GM21528 (cell line): Measurements from ENCODE around the gene RELA.
A peak's percentile ranks its signal among the peaks of the same experiment; 100 is the strongest.
"Not testable (repeated sequence)": the region's sequence is repeated elsewhere in the genome, so short reads cannot be mapped to it uniquely, and the experiment has no call there.

Experiments
- ATAC-seq: cut with Tn5 transposase; IDR thresholded peaks from one replicate; pipeline ENCODE4 v1.9.1; 2021; ENCODE audit warnings: mild to moderate bottlenecking, moderate library complexity; ENCODE audit not compliant: unreplicated experiment, low FRiP score

Gene RELA

GRCh38 chr11:65672982-65673381, 10.3 kb upstream of the RELA start:
- ATAC-seq: no peak

- no peak for ATAC-seq
These were observed 9.6 kb upstream of the RELA start for GRCh38 chr11:65672180-65672860.

- ATAC-seq: peak; percentile 22
These were observed 1.0 kb upstream of the RELA start for GRCh38 chr11:65663639-65664200.

GRCh38 chr11:65662247-65662798, 393 bp downstream of the RELA start:
- no peak for ATAC-seq

- ATAC-seq: no peak
These were observed 993 bp downstream of the RELA start for GRCh38 chr11:65661599-65662246.

GRCh38 chr11:65660908-65661307, 1.8 kb downstream of the RELA start:
- not testable (repeated sequence) for ATAC-seq

GRCh38 chr11:65660038-65660437, 2.7 kb downstream of the RELA start:
- ATAC-seq: no peak

GRCh38 chr11:65658174-65659021, 4.3 kb downstream of the RELA start:
- ATAC-seq: no peak

GRCh38 chr11:65657426-65657825, 5.3 kb downstream of the RELA start:
- no peak for ATAC-seq

GRCh38 chr11:65655570-65656332, 7.0 kb downstream of the RELA start:
- ATAC-seq: no peak

GRCh38 chr11:65654375-65655349, 8.1 kb downstream of the RELA start:
- no peak for ATAC-seq

GRCh38 chr11:65653229-65654225, 9.2 kb downstream of the RELA start:
- ATAC-seq: no peak

- peak; percentile 54 for ATAC-seq
These were observed 10.0 kb downstream of the RELA start for GRCh38 chr11:65652511-65653228.

- ATAC-seq: no peak
These were observed 10.9 kb downstream of the RELA start for GRCh38 chr11:65651589-65652510.

- no peak for ATAC-seq
These were observed 11.5 kb downstream of the RELA start for GRCh38 chr11:65651339-65651588.
